Aorta (tissue), 5 donors: ENCODE results near the gene GARRE1. TPM values are rescaled to one million over a fixed set of nuclear protein-coding genes. Genes with fewer than 3 reads are reported as not detected.
"Not testable (repeated sequence)": the region's sequence is repeated elsewhere in the genome, so short reads cannot be mapped to it uniquely, and the experiment has no call there.

Source experiments
- ATAC-seq: fragments of 200-7000 bp; cut with Tn5 transposase; one replicate; pipeline ENCODE4 v1.9.1; 2022; ENCODE audit warnings: moderate library complexity; ENCODE audit not compliant: low FRiP score
- DNase-seq, 2 donors: peaks; one replicate each; pipeline ENCODE4 v3.0.0-alpha.2; 2020
- H3K27ac ChIP-seq, 2 donors: one replicate each; pipeline ENCODE4 v1.5.1; 2013; ENCODE audit warnings: low read length in 2 of 2, mild to moderate bottlenecking in 2 of 2, moderate library complexity in 2 of 2, control low read depth in 1 of 2, inconsistent platforms in 1 of 2, low read depth in 1 of 2
- H3K27me3 ChIP-seq, 2 donors: one replicate each; pipeline ENCODE4 v1.6.1; 2013; ENCODE audit warnings: control low read depth in 1 of 2, low read length in 1 of 2, mild to moderate bottlenecking in 1 of 2, moderate library complexity in 1 of 2; ENCODE audit not compliant: insufficient read depth in 2 of 2, control insufficient read depth in 1 of 2
- H3K36me3 ChIP-seq, 2 donors: one replicate each; pipeline ENCODE4 v1.6.1; 2013; ENCODE audit warnings: control low read depth in 1 of 2, low read length in 1 of 2, mild to moderate bottlenecking in 1 of 2; ENCODE audit not compliant: insufficient read depth in 2 of 2, control insufficient read depth in 1 of 2
- H3K4me1 ChIP-seq, 2 donors: one replicate each; pipeline ENCODE4 v1.6.1; 2013; ENCODE audit warnings: low read length in 2 of 2, control low read depth in 1 of 2, mild to moderate bottlenecking in 1 of 2, moderate library complexity in 1 of 2; ENCODE audit not compliant: insufficient read depth in 2 of 2, control insufficient read depth in 1 of 2
- H3K4me3 ChIP-seq, 2 donors: one replicate each; pipeline ENCODE4 v1.5.1; 2013; ENCODE audit warnings: low read length in 2 of 2, control low read depth in 1 of 2, mild to moderate bottlenecking in 1 of 2
- H3K9me3 ChIP-seq: one replicate; pipeline ENCODE4 v1.6.1; 2013; ENCODE audit warnings: mild to moderate bottlenecking, low read length; ENCODE audit not compliant: control insufficient read depth
- WGBS, 2 donors: extraction: QIAGEN DNeasy Blood & Tissue Kit; methylation state at CpG; one replicate each; pipeline ENCODE4 v1.1.7; 2013; 5-methylcytosine and 5-hydroxymethylcytosine counted together
- intact Hi-C, 2 donors: fragments of 100-400 bp; cut with DNase I; formaldehyde crosslinking; loops; one replicate each; pipeline versions ENCODE4 v1.14.2 to v1.15.0; 2022
- polyA plus RNA-seq, 2 donors: library from polyadenylated mRNA; stranded (reverse); fragments of 200-250 nt; gene quantifications; one replicate each; pipeline ENCODE4 v1.2.3, GENCODE V29; 2013
- total RNA-seq, 2 donors: library from RNA; stranded (reverse); fragmentation: NEBNext Ultra II Directional; extraction: Animal tissue kit (Norgen Biotek cat#: 25700); gene quantifications; one replicate each; pipeline ENCODE4 v1.2.1, GENCODE V29; 2021
- donor health status: healthy with polysubstance abuse.
- donor health status: Bipolar disorder and iron deficiency.
- donor health status: DM: no; HTN: no; CAD: no.
- donor health status: DM: no; HTN: no; CAD: no.
- donor health status: DM: yes; HTN: yes; CAD: no.

The GARRE1 gene
- total and polyA plus RNA-seq, 4 donors, result 3.0 to 73.2 (median 30.1) TPM

DNA sequence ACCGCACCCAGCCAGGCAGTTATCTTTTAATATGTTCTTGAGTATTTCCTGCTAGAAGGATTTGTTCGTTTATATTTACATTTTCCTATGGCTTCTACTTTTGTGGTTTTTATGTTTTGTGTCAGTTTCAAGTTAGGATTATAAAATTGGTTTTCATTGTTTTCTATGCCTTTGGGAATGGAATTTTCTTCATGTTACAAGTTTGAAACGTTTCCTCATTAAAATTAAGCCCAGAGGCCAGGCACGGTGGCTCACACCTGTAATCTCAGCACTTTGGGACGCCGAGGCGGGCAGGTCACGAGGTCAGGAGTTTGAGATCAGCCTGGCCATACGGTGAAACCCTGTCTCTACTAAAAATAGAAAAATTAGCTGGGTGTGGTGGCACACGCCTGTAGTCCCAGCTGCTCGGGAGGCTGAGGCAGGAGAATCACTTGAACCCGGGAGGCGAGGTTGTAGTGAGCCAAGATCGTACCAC lies 37.6 kb upstream of the GARRE1 start:
- WGBS, 2 donors, result 85 to 90% methylated on average over 14 of the region's 14 CpGs
- H3K9me3 ChIP-seq, H3K4me3 ChIP-seq, H3K27me3 ChIP-seq, ATAC-seq, H3K36me3 ChIP-seq, intact Hi-C loops, H3K4me1 ChIP-seq, DNase-seq, H3K27ac ChIP-seq: not testable (repeated sequence)

DNA sequence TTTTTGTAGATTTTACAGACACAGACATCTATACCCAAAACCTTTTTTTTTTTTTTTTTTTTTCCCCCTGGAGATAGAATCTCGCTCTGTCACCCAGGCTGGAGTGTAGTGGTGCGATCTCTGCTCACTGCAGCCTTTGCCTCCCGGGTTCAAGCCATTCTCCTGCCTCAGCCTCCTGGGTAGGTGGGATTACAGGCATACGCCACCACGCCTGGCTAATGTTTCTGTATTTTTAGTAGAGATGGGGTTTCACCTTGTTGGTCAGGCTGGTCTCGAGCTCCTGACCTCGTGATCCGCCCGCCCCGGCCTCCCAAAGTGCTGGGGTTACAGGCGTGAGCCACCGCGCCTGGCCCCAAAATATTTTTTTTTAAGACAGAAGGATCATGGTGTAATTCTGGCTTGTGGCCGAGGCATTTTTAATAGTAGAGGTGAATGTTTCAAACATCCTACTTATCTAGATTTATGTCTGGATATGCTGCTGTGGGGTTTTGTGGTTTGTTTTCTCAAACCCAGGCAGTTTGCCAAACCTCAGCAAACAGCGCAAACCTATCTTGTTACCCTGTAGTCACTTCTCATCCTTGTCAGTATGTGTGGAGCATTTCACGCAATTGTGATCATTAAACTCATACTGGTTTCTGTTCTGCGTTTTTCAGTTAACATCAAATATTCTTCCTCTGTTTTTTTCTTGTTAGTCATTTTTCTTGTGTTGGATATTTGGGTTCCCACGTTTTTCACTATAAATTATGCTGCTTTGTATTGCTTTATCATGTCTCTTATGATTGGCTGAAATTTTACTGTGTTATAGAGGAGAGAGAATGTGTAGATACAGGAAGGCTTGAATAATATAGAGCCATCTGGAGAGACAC lies 36.2 kb upstream of the GARRE1 start:
- intact Hi-C loops, result no loop called here
- DNase-seq, result no peak
- no peak overlapping the region for H3K27ac ChIP-seq
- 70 to 71% methylated on average over 18 of the region's 18 CpGs for WGBS, 2 donors
- H3K4me3 ChIP-seq, result no peak overlapping the region
- no peaks in the 10 kb centered on the region for H3K9me3 ChIP-seq
- no peaks in the 10 kb centered on the region for H3K27me3 ChIP-seq
- no peaks in the 10 kb centered on the region for H3K4me1 ChIP-seq
- no peak for ATAC-seq
- peaks cover 0 to 10% of the 10 kb centered on the region in 2 donors for H3K36me3 ChIP-seq

DNA sequence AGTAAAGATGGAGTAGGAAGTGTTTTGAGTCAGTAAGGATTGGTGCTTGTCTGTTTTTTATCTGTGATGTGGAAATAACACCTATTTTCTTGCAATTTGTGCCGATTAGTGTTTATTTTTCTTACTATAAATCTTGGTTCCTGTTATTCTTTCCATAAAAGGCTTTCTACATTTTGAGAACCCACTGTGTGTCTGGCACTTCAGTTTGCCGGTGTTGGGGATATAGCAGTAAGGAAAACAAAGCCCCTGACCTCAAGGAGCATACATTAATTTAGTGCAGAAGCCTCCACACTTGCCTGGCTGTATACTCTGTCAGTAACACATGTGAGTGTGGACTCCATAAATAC lies 35.6 kb upstream of the GARRE1 start:
- Histone ChIP-seq H3K4me1 (no peaks in the 10 kb centered on the region), H3K9me3 (no peaks in the 10 kb centered on the region), H3K27ac (no peak overlapping the region), H3K4me3 (no peak overlapping the region), H3K36me3 (peaks cover 0 to 11% of the 10 kb centered on the region in 2 donors), H3K27me3 (no peaks in the 10 kb centered on the region)
- DNase-seq (no peak), ATAC-seq (no peak)
- 17 to 24% methylated on average over 2 of the region's 2 CpGs for WGBS, 2 donors
- intact Hi-C loops, result no loop called here

DNA sequence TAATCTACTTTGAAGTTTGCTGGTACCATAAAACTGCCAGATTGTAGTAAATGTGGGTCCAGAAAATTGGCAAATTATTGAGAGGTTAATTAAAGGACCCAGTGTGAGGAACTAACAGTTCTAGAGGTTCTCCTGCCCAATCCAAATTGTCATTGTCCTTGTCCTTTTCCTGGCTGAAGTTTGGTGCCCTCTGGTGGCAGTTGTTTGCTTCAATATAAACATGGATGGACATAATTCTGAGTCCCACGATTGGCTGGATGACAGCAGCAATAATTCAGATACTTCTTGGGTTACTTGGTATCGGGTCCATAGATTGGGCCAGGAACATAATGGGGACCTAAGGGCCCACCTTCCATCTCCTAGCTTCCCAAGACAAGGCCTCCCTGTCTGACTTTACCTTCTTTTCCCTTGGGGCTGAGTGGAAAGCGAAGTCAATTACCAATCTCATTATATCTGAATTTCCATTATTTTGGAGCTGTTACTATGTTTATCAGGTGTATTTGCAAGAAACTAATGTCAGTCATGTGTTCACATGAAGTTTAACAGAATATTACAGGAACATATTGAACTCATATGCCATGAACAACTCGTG lies 33.8 kb upstream of the GARRE1 start:
- intact Hi-C loops, result loop anchor here (10.0 kb wide), 1 partner anchor 114 kb away; no protein-coding TSS in a partner anchor

DNA sequence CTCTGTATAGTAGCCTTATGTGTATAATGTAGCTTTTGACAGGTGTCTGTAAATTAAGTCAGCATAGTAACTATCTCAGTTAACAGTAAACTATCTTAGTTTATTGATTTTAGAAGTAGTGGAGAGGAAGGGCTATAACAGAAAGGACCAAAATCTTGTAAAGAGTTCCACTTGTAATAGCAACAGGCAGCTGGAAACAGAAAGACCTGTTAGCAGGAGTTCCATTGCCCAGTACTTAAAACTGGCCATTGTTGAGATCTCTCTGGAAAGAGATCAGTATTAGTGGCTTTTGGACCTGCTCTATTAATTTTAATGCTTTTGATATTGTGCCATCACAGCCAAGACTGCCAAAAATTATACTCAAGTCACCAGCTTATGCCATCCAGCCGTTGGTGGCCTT lies 32.0 kb upstream of the GARRE1 start:
- ATAC-seq (no peak), DNase-seq (no peak)
- peaks cover 4 to 11% of the 10 kb centered on the region in 2 donors for H3K36me3 ChIP-seq
- 16 to 20% methylated on average over 1 of the region's 1 CpG for WGBS, 2 donors
- no peaks in the 10 kb centered on the region for H3K27me3 ChIP-seq
- H3K4me1 ChIP-seq, result peaks cover 0 to 4% of the 10 kb centered on the region in 2 donors
- H3K27ac ChIP-seq, result no peak overlapping the region
- no peak overlapping the region for H3K4me3 ChIP-seq
- no peaks in the 10 kb centered on the region for H3K9me3 ChIP-seq
- intact Hi-C loops, result loop anchor here (10.0 kb wide), 1 partner anchor 112 kb away; no protein-coding TSS in a partner anchor

More for the DNA sequence above, 33.8 kb upstream of the GARRE1 start:
- H3K4me3 ChIP-seq, result no peak overlapping the region
- no peaks in the 10 kb centered on the region for H3K9me3 ChIP-seq
- no peak overlapping the region for H3K27ac ChIP-seq
- peaks cover 4 to 12% of the 10 kb centered on the region in 2 donors for H3K36me3 ChIP-seq
- H3K4me1 ChIP-seq, result peaks cover 0 to 4% of the 10 kb centered on the region in 2 donors
- WGBS, 2 donors, result 52 to 59% methylated on average over 4 of the region's 4 CpGs
- DNase-seq (peak in 1 of 2 donors; percentile 68), ATAC-seq (no peak)
- H3K27me3 ChIP-seq, result no peaks in the 10 kb centered on the region

DNA sequence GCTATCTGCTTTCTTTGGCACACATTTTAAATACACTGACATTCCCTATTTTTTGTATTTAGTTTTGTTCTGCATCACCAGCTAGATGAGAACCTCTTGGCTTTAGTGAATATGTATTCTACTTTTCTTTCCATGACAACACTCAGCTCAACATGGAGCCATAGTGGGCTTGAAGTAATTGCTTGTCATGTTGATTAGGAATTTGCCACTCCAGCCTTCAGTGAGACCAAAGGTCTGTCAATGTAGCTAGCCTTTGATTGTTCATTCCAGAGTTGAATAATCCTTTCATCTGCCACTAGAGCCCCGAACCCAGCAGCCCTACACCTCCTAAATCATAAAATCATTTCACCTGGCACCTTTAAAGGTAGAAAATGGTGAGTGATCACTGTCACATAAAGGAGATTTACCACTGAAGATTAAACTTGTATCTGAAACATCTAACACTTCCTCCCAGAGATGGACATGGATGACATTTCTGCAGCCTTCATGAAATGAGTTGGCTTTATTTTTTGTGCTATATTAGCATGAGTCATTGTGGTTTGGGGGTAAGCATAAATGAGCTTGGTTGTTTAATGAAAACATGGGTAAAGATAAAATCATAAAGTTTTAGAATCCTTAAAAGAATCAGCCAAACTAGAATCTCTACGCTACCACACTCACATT lies 29.2 kb upstream of the GARRE1 start:
- no peak for ATAC-seq
- Histone ChIP-seq H3K4me3 (no peak overlapping the region), H3K9me3 (no peaks in the 10 kb centered on the region), H3K36me3 (peaks cover 4 to 11% of the 10 kb centered on the region in 2 donors), H3K4me1 (peaks cover 0 to 8% of the 10 kb centered on the region in 2 donors), H3K27me3 (no peaks in the 10 kb centered on the region), H3K27ac (peak overlapping the region in 1 of 2 donors; percentile 43)
- 76 to 87% methylated on average over 2 of the region's 2 CpGs for WGBS, 2 donors
- intact Hi-C loops, result loop anchor here (10.0 kb wide), 1 partner anchor 110 kb away; no protein-coding TSS in a partner anchor
- DNase-seq, result no peak

DNA sequence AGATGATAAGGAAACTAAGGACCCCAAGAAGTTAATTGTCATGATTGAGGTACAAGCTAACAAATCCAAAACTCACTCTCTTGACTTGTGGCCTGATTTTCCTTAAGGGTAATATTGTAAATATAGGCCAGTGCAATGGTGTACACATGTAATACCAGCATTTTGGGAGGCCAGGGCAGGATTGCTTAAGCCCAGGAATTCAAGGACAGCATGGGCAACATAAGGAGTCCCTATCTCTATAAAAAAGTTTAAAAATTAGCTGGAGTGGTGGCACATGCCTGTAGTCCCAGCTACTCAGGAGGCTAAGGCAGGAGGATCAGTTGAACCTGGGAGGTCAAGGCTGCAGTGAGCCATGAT lies 28.7 kb upstream of the GARRE1 start:
- intact Hi-C loops, result loop anchor here (10.0 kb wide), 1 partner anchor 109 kb away; no protein-coding TSS in a partner anchor
- Histone ChIP-seq H3K4me3 (no peak overlapping the region), H3K9me3 (no peaks in the 10 kb centered on the region), H3K36me3 (peaks cover 4 to 11% of the 10 kb centered on the region in 2 donors), H3K4me1 (peaks cover 0 to 8% of the 10 kb centered on the region in 2 donors), H3K27me3 (no peaks in the 10 kb centered on the region), H3K27ac (no peak overlapping the region)
- DNase-seq (no peak), ATAC-seq (no peak)

DNA sequence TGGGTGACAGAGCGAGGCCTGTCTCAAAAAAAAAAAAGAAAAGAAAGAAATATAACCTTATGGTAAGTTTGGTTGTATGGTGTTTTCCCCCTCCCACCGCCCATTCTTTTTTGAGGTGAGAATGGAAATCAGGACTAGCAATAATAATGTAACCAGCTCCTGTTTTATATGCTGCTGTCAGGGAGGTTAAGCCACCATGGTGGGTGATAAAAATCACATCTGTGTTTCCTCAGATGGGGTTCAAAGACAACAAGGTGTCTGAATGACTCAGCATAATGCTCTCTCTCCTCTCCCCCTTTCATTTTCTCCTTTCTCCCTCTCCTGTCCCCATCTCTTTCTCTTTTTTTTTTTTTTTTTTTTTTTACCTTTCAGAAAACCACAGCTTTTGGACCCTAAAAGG lies 28.3 kb upstream of the GARRE1 start:
- ATAC-seq (no peak), DNase-seq (no peak)
- H3K9me3 ChIP-seq, result no peaks in the 10 kb centered on the region
- no peak overlapping the region for H3K4me3 ChIP-seq
- H3K27me3 ChIP-seq, result no peaks in the 10 kb centered on the region
- intact Hi-C loops, result loop anchor here (10.0 kb wide), 1 partner anchor 109 kb away; no protein-coding TSS in a partner anchor
- peaks cover 4 to 11% of the 10 kb centered on the region in 2 donors for H3K36me3 ChIP-seq
- no peak overlapping the region for H3K27ac ChIP-seq
- H3K4me1 ChIP-seq, result peaks cover 0 to 8% of the 10 kb centered on the region in 2 donors
- WGBS, 2 donors, result 79 to 97% methylated on average over 1 to 2 of the region's 2 CpGs
